RWPE1 (cell line): Measurements from ENCODE around the gene MTHFD1L.
A peak's percentile ranks its signal among the peaks of the same experiment; 100 is the strongest.

Experiments
- CTCF ChIA-PET: fragments of 350-600 bp; sonication (Branson Sonifier 250); formaldehyde crosslinking; extraction: SDS; loops from one replicate; lab custom pipeline; 2021; lab: Yijun Ruan, JAX
- POLR2A ChIA-PET: fragments of 400-600 bp; formaldehyde crosslinking; extraction: SDS; loops from one replicate; lab custom pipeline; 2020; ENCODE audit warnings: antibody characterized with exemption; ENCODE audit not compliant: low non-redundant PET; lab: Yijun Ruan, JAX
- DNase-seq: peaks from one replicate; pipeline ENCODE4 v3.0.0; 2012; ENCODE audit warnings: low spot score
- H3K27ac ChIP-seq: fragments of 450-650 bp; 2 replicates; pipeline ENCODE4 v1.5.1; 2017
- TF ChIP-seq, protein P1 (sequence below): fragments of 450-650 bp; conservative IDR thresholded peaks from 2 replicates; pipeline ENCODE4 v1.5.1; 2017; ENCODE audit warnings: low read depth, mild to moderate bottlenecking

Gene MTHFD1L

GRCh38 chr6:150865043-150865405, 478 bp upstream of the MTHFD1L start:
- DNase-seq: no peak
- CTCF ChIA-PET: interaction anchor here (0.6 to 2.1 kb wide), 3 partner anchors 10 to 47 kb away, joined by 3 to 14 read pairs (median 4); no protein-coding TSS in a partner anchor
- peak overlapping the region; percentile 89 for H3K27ac ChIP-seq
- TF ChIP-seq, protein P1, sequence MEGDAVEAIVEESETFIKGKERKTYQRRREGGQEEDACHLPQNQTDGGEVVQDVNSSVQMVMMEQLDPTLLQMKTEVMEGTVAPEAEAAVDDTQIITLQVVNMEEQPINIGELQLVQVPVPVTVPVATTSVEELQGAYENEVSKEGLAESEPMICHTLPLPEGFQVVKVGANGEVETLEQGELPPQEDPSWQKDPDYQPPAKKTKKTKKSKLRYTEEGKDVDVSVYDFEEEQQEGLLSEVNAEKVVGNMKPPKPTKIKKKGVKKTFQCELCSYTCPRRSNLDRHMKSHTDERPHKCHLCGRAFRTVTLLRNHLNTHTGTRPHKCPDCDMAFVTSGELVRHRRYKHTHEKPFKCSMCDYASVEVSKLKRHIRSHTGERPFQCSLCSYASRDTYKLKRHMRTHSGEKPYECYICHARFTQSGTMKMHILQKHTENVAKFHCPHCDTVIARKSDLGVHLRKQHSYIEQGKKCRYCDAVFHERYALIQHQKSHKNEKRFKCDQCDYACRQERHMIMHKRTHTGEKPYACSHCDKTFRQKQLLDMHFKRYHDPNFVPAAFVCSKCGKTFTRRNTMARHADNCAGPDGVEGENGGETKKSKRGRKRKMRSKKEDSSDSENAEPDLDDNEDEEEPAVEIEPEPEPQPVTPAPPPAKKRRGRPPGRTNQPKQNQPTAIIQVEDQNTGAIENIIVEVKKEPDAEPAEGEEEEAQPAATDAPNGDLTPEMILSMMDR: no peak
- POLR2A ChIA-PET: no interaction called here

DNA sequence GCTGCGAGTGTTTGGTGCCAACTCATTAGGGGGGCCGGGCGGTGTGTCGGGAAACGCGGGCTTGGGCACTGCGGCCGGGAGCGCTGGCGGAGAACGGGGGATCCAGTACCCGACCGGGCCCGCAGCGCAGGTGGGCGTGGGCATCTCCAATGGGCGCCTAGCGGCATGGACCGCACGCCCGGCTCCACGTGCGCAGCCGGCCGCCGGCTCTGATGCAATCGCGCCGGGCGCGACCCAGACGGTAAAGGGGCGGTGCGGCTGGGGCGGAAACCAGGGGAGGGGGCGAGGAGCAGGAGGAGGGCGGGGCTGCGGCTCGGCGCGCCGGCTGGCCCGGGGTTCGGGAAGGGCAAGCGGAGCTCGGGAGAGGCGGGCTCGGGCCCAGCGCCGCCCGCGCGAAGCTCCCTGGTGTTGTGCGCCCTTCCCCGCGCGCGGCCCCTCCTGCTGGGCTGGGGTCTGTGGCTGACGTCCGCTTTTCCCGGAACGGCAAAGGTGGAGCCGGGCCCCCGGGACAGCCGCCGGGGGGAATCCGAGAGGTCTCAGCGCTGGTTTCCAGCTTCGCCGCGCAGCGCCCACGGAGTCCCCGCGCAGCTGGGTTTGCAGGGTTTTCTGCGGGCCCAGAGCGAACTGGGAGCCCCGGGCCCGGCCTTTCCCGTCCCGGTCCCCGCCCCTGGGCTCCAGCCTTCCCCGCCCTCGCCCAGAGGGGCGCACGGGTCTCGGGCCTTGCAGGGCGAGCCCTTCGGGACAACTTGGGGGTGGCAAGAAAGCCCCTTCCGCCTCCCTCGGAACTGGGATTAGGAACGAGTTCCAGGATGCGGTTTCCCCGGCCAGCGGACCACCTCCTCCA, 867 bp downstream of the MTHFD1L start:
- peak; percentile 82 for DNase-seq
- ChIA-PET CTCF (interaction anchor here (0.5 to 2.1 kb wide), 6 partner anchors 25 to 1052 kb away, joined by 3 to 14 read pairs (median 4); no protein-coding TSS in a partner anchor), POLR2A (interaction anchor here (0.8 kb wide), 1 partner anchor 9 kb away, joined by 3 read pairs; no protein-coding TSS in a partner anchor)
- TF ChIP-seq, protein P1: no peak
- H3K27ac ChIP-seq: peak overlapping the region; percentile 89

DNA sequence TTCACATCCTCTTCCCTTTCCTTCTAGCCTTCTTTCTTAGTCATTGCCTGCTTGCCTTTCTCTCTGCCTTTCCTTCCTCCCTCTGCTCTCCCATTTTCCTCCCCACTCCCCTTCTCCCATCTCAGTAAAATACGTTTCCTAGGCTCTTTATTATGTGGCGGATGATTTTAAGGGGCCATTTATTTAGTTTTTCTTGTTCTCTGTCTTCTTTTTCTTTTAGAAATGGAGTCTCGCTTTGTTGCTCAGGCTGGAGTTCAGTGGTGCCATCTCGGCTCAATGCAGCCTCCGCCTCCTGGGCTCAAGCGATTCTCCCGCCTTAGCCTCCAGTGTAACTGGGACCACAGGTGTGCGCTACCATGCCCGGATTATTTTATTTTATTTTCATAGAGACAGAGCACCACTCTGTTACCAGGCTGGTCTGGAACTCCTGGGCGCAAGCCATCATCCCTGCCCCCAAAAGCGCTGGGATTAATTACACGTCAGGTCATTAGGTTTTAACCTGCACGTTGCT, 1.5 kb downstream of the MTHFD1L start:
- peak overlapping the region; percentile 89 for H3K27ac ChIP-seq
- no peak for DNase-seq
- TF ChIP-seq, protein P1: no peak
- ChIA-PET POLR2A (interaction anchor here (0.8 kb wide), 1 partner anchor 10 kb away, joined by 3 read pairs; no protein-coding TSS in a partner anchor), CTCF (interaction anchor here (0.5 to 2.1 kb wide), 4 partner anchors 25 to 468 kb away, joined by 3 to 14 read pairs (median 6); no protein-coding TSS in a partner anchor)

DNA sequence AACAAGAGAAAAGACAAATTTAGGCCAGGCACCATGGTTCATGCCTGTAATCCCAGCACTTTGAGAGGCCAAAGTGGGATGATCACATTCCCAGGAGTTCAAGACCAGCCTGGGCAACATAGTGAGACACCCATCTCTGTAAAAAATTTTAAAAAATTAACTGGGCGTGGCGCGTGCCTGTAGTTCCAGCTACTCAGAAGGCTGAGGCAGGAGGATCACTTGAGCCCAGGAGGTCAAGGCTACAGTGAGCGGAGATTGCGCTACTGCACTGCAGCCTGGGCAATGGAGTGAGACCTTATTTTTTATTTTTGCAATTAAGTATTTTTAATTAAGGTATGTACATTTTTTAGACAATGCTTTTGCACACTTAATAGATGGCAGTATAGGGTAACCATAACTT, 3.3 kb downstream of the MTHFD1L start:
- POLR2A ChIA-PET: no interaction called here
- no peak for DNase-seq
- no peak overlapping the region for H3K27ac ChIP-seq
- TF ChIP-seq, protein P1: no peak
- CTCF ChIA-PET: no interaction called here

DNA sequence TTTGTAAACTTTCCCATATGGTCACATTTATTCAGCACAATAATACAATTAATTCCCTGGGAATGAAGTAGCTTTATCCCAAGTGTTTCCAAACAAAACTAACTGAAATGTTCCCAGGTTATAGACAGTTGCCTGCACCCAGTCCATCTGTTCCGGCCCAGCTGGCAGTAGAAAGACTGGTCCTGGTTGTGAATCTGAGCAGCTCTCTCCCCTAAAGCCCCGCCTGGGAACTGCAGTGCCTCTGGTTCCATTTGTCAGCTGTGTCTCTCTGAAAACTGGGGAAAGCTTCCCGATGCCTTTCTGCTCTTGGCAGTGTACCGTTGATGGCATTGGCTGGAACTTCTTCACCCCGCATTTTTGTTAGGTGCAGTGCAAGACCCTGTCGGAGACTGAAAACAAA, 8.7 kb downstream of the MTHFD1L start:
- H3K27ac ChIP-seq: no peak overlapping the region
- POLR2A ChIA-PET: no interaction called here
- CTCF ChIA-PET: interaction anchor here (0.6 kb wide), 3 partner anchors 26 to 644 kb away, joined by 3 read pairs; no protein-coding TSS in a partner anchor
- TF ChIP-seq, protein P1: no peak
- DNase-seq: no peak

DNA sequence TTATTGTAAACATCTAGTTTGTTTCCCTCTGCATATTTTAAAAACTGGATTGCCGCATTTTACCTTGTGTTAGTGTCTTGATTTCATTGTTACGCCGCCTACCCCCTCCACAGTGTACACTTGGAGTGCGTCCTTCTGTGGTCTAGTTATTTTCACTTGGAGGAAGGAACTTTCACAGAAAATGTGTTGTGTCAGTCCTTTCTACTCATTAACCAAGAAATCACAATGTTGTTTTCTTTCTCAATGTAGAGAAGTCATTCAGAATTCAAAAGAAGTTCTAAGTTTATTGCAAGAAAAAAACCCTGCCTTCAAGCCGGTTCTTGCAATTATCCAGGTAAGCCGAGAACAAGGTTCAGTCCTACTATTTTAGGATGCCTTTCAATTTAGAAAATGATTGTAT, 10.3 kb downstream of the MTHFD1L start:
- ChIA-PET POLR2A (no interaction called here), CTCF (interaction anchor here (0.5 kb wide), 1 partner anchor 26 kb away, joined by 3 read pairs; no protein-coding TSS in a partner anchor)
- TF ChIP-seq, protein P1: no peak
- no peak overlapping the region for H3K27ac ChIP-seq
- DNase-seq: no peak
